PC-3 (cell line): Measurements from ENCODE around the gene JAG2.

Experiments used
- EZH2 ChIP-seq: fragments of 300-600 bp; sonication (generic); IDR thresholded peaks from one replicate; pipeline ENCODE4 v1.6.1; 2017; ENCODE audit warnings: antibody characterized with exemption, mild to moderate bottlenecking, low read length; ENCODE audit not compliant: unreplicated experiment
- TF ChIP-seq, protein P1 (sequence below): fragments of 300-600 bp; sonication (generic); conservative IDR thresholded peaks from 2 replicates; pipeline ENCODE4 v1.5.1; 2017; ENCODE audit warnings: antibody characterized with exemption, low read depth, mild to moderate bottlenecking, low read length

GRCh38 chr14:105198588-105198987 is 30.0 kb upstream of the JAG2 start:
- TF ChIP-seq, protein P1, sequence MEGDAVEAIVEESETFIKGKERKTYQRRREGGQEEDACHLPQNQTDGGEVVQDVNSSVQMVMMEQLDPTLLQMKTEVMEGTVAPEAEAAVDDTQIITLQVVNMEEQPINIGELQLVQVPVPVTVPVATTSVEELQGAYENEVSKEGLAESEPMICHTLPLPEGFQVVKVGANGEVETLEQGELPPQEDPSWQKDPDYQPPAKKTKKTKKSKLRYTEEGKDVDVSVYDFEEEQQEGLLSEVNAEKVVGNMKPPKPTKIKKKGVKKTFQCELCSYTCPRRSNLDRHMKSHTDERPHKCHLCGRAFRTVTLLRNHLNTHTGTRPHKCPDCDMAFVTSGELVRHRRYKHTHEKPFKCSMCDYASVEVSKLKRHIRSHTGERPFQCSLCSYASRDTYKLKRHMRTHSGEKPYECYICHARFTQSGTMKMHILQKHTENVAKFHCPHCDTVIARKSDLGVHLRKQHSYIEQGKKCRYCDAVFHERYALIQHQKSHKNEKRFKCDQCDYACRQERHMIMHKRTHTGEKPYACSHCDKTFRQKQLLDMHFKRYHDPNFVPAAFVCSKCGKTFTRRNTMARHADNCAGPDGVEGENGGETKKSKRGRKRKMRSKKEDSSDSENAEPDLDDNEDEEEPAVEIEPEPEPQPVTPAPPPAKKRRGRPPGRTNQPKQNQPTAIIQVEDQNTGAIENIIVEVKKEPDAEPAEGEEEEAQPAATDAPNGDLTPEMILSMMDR, result no peak
- TF ChIP-seq EZH2, result no peak
